HG03575 (cell line): ENCODE data around the gene GRIP2.

ENCODE experiments used
- ATAC-seq: cut with Tn5 transposase; IDR thresholded peaks from one replicate; pipeline ENCODE4 v1.9.1; 2021; ENCODE audit not compliant: unreplicated experiment, insufficient number of reproducible peaks, low FRiP score; ENCODE audit errors: extremely low read depth

GRIP2 gene

DNA sequence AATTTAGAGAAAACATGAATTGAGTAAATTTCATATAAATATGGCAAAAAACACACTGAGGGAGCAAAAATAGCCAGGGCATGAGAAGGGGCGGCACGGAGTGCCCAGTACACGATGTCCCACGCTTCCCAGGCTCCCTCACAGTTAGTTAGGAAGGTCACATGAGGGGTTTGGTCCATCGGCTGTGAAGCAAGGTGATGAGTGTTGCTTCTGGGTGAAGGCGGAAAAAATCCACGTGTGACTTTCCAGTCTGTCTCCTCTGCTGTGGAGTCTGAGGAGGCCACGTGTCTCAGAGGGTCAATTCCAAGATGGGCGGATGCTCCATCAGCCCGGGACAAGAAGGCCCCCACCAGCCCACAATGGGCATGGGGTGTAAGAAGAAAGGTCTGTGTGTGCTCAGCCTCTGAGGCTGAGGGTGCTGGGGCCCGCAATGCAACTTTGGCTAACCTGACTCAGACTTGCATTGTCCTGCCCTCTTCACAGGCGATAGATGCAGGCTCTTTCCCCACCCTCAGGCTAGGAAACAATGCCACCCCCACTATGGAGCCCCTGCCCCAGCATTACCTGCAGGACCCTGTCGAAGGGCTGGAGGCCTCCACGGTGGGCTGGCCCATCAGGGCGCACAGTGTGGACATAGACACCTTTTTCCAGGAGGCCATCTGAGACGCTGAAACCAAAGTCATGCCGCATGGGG lies 45.7 kb downstream of the GRIP2 start:
- no peak for ATAC-seq

DNA sequence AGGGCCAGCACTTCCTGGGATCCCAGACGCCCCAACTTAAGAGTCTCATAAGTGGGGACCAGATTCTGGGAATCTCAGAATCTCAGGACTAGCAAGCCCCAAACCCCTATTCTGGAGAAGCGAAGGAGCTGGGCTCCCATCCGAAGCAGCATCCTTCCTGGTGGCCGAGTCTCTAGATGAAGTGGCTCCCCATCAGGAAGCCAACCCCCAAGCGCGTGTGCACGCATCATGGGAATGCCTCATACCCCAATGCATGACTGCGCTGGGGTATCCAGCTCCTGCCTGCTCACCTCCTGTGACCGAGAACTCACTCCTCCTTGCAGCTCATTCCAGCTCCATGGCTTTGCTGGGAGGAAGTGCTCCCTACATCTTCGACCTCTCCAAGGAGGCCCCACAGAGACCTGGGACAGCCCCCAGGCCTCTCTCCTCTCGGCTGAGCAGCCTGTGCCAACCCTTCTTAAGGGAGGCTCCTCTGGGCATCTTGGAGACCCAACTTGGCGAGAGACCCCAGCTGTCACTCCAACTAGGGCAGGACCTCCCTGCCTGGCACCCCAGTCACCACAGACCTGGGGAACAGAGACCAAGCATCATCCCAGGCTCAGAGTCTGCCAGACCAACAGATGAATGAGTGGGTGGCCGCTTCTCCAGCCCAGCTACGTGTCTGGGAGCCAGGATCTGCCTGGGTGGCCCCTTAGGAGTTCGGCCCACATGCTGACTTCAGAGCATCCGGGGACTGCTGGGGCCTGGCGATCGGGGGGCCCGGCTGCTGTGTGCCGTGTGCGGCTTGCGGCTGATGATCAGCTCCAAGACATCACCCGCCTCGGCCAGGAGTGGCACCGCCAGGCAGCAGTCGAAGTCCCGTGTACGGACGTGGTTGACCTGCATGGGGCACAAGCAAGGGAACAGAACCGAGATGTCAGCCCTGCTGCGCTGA lies 46.9 kb downstream of the GRIP2 start:
- no peak for ATAC-seq

DNA sequence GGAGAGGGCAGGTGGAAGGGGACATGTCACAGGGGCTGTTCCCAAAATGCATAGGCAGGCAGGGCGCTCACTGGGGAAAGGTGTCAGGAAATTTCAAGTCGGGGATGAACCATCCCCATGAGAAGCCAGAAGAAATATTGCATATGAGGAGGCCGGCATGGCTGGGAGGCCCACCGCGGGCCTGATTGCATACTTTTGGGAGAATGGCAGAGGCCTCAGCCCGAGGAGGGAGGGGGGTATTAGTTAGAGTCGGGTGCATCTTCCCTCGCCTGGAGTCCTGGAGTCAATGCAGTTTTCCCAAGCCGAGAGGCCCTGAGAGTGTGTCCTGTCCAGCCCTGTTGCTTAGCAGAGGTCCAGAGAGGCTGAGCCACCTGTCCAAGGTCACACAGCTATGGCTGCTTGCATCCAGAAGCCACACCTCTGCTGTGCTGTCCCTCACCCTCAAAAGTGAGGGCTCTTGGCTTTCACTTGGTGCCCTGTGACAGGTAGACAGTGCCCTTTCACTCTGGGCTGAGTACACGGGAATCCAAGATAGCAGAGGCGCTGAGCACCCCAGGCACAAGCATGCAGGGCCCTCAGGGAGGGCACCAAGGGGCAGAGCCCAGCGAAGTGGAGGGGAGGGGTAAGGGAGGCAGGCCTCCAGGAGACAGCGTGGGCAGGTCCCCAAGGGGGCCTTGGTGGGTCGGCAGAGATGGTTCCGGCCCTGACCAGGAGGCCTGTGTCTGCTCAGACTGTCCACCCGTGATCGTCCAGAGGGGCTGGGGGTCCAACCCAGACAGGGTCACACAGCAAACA lies 48.5 kb downstream of the GRIP2 start:
- ATAC-seq, result no peak

DNA sequence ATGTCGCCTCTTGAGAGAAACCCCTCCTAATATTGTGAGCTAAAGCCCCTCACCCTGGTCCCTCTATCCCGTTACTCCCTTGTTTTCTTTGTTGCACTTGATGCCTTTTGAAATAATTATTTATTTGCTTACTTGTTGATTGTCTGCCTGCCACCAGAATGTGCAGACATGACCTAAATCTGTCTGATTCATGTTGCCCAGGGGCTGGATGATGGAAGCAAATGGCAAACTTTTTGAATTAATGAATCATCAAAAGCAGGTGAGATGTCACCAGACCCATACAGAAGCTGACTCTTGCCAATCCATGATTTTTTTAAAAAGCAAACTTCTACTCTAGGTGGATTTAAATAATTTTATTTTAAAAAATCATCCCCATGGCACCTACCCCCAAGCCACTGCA lies 49.3 kb downstream of the GRIP2 start:
- ATAC-seq, result no peak

DNA sequence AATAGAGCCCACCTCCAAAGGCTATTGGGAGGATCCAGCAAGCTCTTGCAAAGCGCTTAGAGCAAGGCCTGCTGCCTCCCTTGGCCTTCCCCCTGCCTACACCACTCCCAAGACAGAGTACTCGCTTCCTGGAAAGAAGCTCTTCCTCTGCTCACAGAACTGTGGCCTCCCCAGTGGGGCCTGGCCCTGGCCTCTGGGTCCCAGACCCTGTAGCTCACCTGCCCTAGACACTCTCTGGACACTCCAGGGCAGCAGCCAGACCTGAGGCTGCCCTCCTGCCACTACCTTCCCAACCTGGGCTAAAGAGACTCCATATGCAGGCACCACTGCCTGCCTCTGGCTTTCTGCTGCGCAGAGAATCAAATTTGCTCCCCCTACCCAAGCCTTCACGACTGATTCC lies 49.9 kb downstream of the GRIP2 start:
- ATAC-seq, result no peak

DNA sequence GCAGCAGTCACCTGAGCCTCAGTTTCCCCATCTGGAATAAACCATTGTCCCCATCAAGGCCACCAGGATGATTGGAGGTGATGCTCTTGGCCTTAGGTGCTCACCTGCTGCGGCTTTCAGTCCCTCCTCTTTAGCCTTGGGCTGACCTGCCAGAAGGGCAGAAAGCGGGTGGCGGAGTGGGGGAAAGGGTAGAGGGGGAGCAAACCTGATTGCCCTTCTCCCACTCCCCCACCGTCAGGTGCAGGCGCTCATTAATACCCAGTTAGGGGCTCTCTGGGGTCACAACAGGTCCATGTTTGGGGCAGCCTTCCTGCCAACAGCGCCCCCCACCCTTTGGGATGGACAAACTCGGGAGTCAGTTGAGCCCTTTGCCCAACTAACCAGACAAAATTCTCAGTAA lies 50.5 kb downstream of the GRIP2 start:
- no peak for ATAC-seq

DNA sequence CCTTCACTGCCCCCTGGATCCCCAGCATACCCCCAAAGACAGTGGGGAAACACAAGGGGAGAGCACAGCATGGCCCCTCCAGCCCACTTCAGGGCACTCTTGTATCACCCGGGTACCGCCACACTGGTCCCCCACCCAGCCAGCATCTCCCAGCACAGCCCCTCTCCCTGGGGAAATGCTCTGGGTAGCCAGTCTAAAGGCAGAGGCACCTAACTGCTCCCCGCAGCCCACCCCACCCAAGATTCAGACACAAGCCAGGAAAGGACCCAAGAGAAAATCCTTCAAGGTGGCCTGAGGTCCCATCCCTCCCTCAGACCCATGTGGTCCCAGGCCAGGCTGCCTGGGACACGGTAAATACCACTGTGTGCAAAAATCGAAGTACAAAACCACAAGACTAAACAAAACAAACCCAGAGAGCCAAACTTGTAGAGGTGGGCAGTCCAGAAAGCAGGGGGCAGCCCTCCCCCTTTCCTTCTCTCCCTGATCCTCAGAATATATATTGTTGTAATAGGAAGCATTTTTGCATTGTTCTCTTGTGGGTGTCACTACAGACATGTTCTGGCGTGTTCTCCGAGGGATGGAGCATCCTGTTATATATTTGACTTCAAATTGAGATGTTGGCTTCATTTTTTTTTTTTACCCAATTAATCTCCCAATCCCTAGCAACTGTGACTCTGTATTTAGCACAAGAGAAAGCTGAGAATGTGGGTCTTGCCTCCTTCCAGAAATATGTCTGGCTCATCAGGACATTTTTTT lies 51.7 kb downstream of the GRIP2 start:
- ATAC-seq, result no peak

DNA sequence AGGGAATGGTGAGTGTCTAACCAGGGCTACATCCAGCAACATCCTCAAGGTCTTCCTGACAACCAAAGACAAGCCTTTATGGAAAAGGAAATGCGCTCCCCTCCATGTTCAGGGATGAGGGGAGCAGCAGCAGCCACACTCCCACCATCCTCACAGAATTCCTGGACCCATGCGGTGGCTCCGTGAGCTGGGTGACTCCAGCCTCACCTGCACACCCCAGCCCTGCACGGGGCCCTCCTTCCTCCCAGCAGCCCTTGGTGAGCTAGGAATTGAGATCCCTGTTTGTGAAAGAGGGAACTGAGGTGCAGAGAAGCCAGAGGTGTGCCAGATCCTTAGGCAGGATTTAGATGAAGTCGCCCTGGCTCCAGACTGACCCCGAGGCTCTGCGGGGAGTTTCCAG lies 52.3 kb downstream of the GRIP2 start:
- ATAC-seq, result no peak

DNA sequence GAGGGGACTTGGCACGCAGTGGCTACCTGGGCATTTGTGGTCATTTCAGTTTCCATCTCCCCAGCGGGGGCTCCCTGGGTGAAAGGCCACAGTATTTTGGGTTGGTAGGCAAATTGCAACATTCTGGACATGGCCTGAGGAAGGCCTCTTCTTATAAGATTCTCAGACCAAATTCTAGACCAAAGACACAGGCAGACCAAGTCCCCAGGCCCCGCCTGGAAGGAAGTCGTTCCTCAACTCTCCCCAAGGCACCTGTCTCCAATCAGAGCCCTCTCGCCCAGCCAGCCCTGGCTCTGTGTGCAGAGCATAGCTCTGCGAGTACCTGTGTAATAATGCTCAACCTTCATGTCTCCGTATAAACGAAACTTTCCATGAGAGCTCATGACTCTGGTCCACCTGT lies 53.1 kb downstream of the GRIP2 start:
- ATAC-seq, result no peak

DNA sequence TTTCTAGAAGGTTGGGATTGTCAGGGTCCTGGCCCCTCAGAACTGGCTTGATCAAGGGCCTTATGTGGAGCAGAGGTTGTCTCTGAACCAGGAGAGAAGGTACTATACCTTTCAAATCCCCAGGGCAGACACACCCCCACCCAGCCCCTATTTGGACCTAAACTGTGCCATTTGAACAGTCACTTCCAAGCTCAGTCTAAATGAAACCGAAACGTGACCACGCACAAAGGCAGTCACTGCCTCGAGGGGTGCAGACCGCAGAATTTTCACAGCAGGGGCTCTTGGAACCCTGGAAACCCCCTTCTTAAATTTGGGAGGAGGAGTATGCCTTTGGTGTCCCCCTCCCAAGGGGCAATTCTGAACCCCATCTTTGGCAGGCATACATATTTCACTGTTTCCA lies 53.7 kb downstream of the GRIP2 start:
- ATAC-seq, result no peak

DNA sequence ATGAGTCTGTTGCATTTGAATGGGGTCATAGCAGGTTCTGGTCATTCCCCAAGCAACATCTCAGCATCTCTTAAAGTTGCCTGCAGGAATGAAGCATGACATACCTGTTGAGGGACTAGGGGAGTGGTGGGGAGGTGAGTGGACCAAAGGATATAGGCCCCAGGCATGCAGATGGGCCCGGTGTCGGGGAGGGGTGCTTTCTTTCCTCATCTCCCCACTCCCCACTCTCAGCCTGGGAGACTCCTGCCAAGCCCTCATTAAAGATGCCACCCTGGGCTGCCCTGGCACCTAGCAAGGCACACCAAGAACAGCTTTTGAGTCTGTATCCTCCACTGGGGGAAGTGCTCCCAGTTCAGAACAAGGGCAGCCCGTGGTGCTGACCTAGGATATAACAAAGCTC lies 54.2 kb downstream of the GRIP2 start:
- no peak for ATAC-seq

DNA sequence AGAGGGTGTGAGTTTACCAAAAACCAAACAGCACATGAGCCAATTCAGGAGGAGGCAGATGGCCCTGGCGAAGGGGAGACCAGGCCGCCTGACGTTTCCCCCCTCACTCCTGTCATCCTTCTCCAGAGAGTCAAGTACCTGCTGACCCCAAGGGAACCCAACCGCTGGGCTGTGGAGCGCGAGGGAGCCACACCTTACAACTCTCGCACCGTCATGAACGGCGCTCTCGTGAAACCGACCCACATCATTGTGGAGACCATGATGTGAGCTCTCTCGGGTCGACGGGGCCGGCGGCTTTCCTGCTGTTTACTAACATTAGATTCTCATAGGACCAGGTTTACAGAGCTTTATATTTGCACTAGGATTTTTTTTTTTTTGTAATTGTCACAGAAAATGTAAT lies 55.4 kb downstream of the GRIP2 start:
- no peak for ATAC-seq

DNA sequence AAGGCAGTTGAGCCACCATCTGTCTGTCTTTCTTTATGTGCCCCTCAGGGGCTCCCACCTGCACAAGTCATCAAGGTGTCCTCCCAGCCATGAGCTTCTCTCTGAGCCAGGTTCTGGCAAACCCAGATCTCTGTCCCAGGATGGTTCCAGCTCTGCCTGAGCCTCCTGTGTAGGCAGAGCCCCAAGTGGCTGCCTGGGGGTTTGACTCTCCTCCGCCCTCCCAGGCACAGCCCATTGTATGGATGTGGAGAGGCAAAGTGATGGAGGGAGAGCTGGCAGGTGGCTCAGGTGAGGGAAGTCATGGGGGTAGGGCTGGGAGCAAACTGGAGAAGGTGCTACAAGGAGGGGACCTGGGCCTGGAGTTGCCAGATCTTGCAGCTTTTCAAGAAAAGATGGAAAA lies 56.9 kb downstream of the GRIP2 start:
- no peak for ATAC-seq

DNA sequence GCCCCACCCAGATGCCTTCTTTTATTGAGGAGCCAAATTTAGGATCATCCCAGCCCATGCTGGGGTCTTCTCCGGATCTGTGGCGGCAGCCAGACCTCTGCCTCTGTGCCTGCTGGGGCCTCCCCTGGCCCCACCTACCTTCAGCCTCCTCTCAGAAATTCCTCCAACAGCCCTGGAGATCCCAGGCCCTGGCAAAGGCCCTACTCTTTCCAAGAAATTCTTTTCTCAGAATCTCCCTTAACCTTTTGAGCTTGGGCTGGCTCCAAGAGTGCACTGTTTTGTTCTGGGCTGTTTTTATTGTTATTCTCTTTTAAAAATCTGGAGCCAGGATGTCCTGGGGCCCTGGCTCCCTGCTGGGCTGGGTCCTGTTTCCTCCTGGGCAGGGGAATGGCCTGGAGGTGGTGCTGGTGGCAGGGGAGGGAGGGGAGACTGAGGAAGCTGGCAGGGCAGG lies 57.8 kb downstream of the GRIP2 start:
- ATAC-seq, result no peak

DNA sequence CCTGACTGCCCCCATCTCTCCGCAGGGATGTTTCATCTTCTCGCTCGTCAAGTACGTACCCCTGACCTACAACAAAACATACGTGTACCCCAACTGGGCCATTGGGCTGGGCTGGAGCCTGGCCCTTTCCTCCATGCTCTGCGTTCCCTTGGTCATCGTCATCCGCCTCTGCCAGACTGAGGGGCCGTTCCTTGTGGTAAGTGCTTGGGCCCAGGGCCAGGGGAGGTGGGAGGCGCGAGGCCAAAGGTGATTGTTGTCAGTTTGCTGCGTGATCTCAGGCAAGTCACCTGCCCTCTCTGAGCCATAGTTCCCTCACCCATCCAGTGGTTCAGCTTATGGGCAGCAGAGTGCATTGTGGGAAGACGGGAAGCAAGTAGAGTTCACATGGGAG lies 58.5 kb downstream of the GRIP2 start:
- no peak for ATAC-seq

DNA sequence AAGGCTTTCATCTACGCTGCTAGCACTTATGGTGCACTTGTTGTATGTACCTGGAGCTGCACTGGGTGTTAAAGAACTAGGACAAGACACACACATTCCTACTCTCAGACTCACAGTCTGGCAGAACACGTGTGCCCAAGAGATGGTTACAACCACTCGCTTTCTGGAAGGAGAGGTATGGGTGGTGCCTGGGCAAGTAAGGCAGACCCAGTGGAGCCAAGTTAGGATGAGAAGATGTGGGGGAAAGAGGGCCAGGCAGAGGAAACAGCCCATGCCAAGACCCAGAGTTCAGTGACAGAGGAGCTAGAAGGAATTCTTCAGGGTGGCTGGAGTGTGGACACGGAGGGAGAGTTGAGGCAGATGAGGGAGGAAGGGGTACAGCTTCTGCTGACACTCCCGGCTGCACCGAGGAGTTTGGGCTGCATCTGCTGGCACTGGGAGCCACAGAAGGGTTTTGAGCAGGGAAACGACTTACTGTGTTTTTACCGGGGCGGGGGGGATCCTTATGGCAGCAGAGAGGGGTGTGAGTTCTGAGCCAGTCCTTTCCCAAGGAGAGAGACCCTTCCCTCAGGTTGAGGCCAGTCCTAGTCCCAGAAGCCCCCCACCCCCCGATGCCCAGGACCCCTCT lies 59.0 kb downstream of the GRIP2 start:
- no peak for ATAC-seq

DNA sequence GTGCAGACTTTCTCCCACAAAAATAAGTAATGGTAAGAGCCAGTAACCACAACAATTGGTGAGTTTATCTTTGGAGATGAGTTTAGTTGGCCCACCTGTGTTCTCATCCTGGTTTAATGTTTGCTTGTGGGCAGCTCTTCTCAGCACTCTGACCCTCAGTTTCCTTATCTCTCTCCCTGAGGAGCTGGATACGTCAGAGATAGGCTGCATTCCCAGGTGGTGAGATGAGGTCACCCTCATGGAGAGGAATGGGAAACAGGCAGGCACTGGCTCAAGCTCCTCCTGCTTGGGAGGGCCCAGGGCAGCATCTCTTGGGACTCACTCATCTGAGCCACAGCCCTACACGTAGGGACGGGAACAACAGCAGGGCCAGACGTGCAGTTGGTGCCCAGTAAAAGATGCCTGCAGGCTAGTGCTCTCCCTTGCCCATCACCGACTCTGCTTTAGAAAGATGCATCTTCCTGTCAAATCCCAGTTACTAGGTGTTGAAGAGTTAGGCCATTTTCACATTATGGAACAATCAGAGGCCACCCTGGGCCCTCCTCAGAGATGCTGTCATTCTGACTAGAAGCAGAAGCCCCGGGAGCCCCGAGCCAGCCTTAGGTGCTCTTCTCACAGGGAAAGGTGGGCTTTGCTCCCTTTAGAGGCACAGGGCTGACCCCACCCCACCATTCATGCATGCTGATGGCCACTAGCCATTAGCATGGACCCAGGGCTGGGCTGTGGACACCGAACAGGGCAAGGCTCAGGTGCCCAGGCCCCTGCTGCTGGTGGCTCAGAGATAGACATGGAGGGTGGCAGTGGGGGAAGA lies 59.7 kb downstream of the GRIP2 start:
- ATAC-seq, result no peak

DNA sequence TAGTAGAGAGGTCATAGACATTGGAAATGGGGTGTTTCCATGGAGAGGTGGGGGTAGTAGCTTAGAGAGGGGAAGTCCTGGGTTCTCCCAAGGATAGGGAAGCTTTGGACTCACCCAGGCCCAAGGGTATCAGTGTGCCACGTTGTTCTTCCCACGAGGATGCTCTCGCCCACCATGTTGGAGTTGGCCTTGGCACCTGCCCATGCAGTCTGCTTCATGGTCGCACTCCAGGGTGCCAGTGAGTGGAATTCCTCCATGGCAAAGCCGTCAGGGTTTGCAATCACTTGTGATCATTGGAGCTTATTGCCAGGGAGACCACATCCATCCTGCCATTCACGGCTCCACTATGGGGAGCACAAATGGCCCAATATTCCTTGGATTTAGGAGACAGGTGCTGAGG lies 60.6 kb downstream of the GRIP2 start:
- ATAC-seq, result no peak
